Fibroblast of the aortic adventitia (primary cell): ENCODE measurements around the gene DENND4C. TPM values are rescaled to one million over a fixed set of nuclear protein-coding genes. Genes with fewer than 3 reads are reported as not detected.

Source experiments
- DNase-seq: peaks from one replicate; pipeline ENCODE4 v3.0.0-alpha.2; 2010; ENCODE audit warnings: low read depth
- H3K4me3 ChIP-seq: 2 replicates; pipeline ENCODE4 v1.5.1; 2011; ENCODE audit warnings: low read depth, mild to moderate bottlenecking, control low read depth, low read length, moderate library complexity
- CTCF ChIP-seq: IDR thresholded peaks from 2 replicates; pipeline ENCODE4 v1.5.1; 2011; ENCODE audit warnings: mild to moderate bottlenecking, low read length, control low read depth, inconsistent platforms; ENCODE audit not compliant: insufficient read depth
- total RNA-seq: library from RNA; depleted of rRNA; stranded (reverse); fragments of >200 nt; gene quantifications from 2 replicates; pipeline ENCODE4 v1.2.3, GENCODE V29; 2012; ENCODE audit warnings: low replicate concordance

The DENND4C gene
- total RNA-seq, 1 donor, result 67.5 TPM

- H3K4me3 ChIP-seq, result no peak overlapping the region
- no peak for TF ChIP-seq CTCF
- DNase-seq, result no peak
Observed at GRCh38 chr9:19290103-19290502, 59.6 kb downstream of the DENND4C start.

GRCh38 chr9:19294219-19294618 is 63.7 kb downstream of the DENND4C start:
- no peak overlapping the region for H3K4me3 ChIP-seq
- DNase-seq, result no peak
- TF ChIP-seq CTCF, result no peak

GRCh38 chr9:19298436-19299000 is 68.0 kb downstream of the DENND4C start:
- TF ChIP-seq CTCF, result no peak
- DNase-seq, result no peak

GRCh38 chr9:19303216-19303615 is 72.7 kb downstream of the DENND4C start:
- TF ChIP-seq CTCF, result no peak
- H3K4me3 ChIP-seq, result no peak overlapping the region
- no peak for DNase-seq

More at GRCh38 chr9:19298436-19299000, 68.0 kb downstream of the DENND4C start:
- no peak overlapping the region for H3K4me3 ChIP-seq

GRCh38 chr9:19306568-19306967 is 76.1 kb downstream of the DENND4C start:
- DNase-seq, result no peak
- H3K4me3 ChIP-seq, result no peak overlapping the region
- TF ChIP-seq CTCF, result no peak

- no peak overlapping the region for H3K4me3 ChIP-seq
- no peak for TF ChIP-seq CTCF
- DNase-seq, result no peak
Observed at GRCh38 chr9:19310246-19310645, 79.8 kb downstream of the DENND4C start.

- TF ChIP-seq CTCF, result no peak
- no peak overlapping the region for H3K4me3 ChIP-seq
- DNase-seq, result no peak
Observed at GRCh38 chr9:19313573-19313972, 83.1 kb downstream of the DENND4C start.
